Neutrophil (primary cell): ENCODE data around the gene KRTAP10-12.

ENCODE experiments used
- H3K27ac ChIP-seq: fragments of 200-600 bp; sonication (generic); 2 replicates; pipeline ENCODE4 v1.5.1; 2016; ENCODE audit warnings: mild to moderate bottlenecking, moderate library complexity
- H3K27me3 ChIP-seq: fragments of 200-600 bp; sonication (generic); 2 replicates; pipeline ENCODE4 v1.6.0; 2016; ENCODE audit warnings: mild to moderate bottlenecking
- H3K36me3 ChIP-seq: fragments of 200-600 bp; sonication (generic); 2 replicates; pipeline ENCODE4 v1.5.1; 2017
- H3K4me1 ChIP-seq, 2 experiments: fragments of 200-600 bp in 1 of 2; sonication (generic) in 1 of 2; 1 replicate in 1 of 2; 2 replicates in 1 of 2; pipeline versions ENCODE4 v1.5.1 to v1.6.1; 2013 to 2016; ENCODE audit warnings: low read depth in 1 of 2, low read length in 1 of 2, mild to moderate bottlenecking in 1 of 2, moderate library complexity in 1 of 2; ENCODE audit not compliant: control insufficient read depth in 1 of 2, insufficient read depth in 1 of 2
- H3K4me3 ChIP-seq, 2 experiments: fragments of 200-600 bp in 1 of 2; sonication (generic) in 1 of 2; 1 replicate in 1 of 2; 2 replicates in 1 of 2; pipeline ENCODE4 v1.5.1; 2013 to 2016; ENCODE audit warnings: low read depth in 1 of 2, low read length in 1 of 2, mild to moderate bottlenecking in 1 of 2, moderate library complexity in 1 of 2
- H3K9me3 ChIP-seq: fragments of 200-600 bp; sonication (generic); 2 replicates; pipeline ENCODE4 v1.5.1; 2016
- CTCF ChIP-seq: fragments of 200-600 bp; sonication (generic); IDR thresholded peaks from 2 replicates; pipeline ENCODE4 v1.5.1; 2016; ENCODE audit warnings: antibody characterized with exemption

Gene KRTAP10-12

GRCh38 chr21:44732263-44732662, 35.3 kb downstream of the KRTAP10-12 start:
- H3K27ac ChIP-seq: no peak overlapping the region
- no peak overlapping the region for H3K4me3 ChIP-seq
- TF ChIP-seq CTCF: no peak
- H3K4me1 ChIP-seq: no peaks in the 10 kb centered on the region
- no peaks in the 10 kb centered on the region for H3K9me3 ChIP-seq
- H3K36me3 ChIP-seq: no peaks in the 10 kb centered on the region
- H3K27me3 ChIP-seq: peaks cover 6% of the 10 kb centered on the region

GRCh38 chr21:44732956-44733355, 36.0 kb downstream of the KRTAP10-12 start:
- Histone ChIP-seq H3K27me3 (no peaks in the 10 kb centered on the region), H3K4me1 (no peaks in the 10 kb centered on the region), H3K4me3 (no peak overlapping the region), H3K36me3 (no peaks in the 10 kb centered on the region), H3K9me3 (no peaks in the 10 kb centered on the region), H3K27ac (no peak overlapping the region)
- TF ChIP-seq CTCF: no peak

- Histone ChIP-seq H3K9me3 (no peaks in the 10 kb centered on the region), H3K27me3 (no peaks in the 10 kb centered on the region), H3K27ac (no peak overlapping the region), H3K36me3 (no peaks in the 10 kb centered on the region), H3K4me3 (no peak overlapping the region), H3K4me1 (no peaks in the 10 kb centered on the region)
- TF ChIP-seq CTCF: no peak
Measured at GRCh38 chr21:44734026-44734745, 37.2 kb downstream of the KRTAP10-12 start.

GRCh38 chr21:44734841-44735240, 37.9 kb downstream of the KRTAP10-12 start:
- Histone ChIP-seq H3K4me3 (no peak overlapping the region), H3K36me3 (no peaks in the 10 kb centered on the region), H3K27ac (no peak overlapping the region), H3K4me1 (no peaks in the 10 kb centered on the region), H3K9me3 (no peaks in the 10 kb centered on the region), H3K27me3 (no peaks in the 10 kb centered on the region)
- TF ChIP-seq CTCF: no peak

- no peaks in the 10 kb centered on the region for H3K27me3 ChIP-seq
- no peak for TF ChIP-seq CTCF
- H3K4me1 ChIP-seq: no peaks in the 10 kb centered on the region
- no peaks in the 10 kb centered on the region for H3K9me3 ChIP-seq
- H3K27ac ChIP-seq: no peak overlapping the region
- H3K4me3 ChIP-seq: no peak overlapping the region
- no peaks in the 10 kb centered on the region for H3K36me3 ChIP-seq
Measured at GRCh38 chr21:44735821-44736220, 38.8 kb downstream of the KRTAP10-12 start.
